ENCODE results near the gene TUT4.

DNA sequence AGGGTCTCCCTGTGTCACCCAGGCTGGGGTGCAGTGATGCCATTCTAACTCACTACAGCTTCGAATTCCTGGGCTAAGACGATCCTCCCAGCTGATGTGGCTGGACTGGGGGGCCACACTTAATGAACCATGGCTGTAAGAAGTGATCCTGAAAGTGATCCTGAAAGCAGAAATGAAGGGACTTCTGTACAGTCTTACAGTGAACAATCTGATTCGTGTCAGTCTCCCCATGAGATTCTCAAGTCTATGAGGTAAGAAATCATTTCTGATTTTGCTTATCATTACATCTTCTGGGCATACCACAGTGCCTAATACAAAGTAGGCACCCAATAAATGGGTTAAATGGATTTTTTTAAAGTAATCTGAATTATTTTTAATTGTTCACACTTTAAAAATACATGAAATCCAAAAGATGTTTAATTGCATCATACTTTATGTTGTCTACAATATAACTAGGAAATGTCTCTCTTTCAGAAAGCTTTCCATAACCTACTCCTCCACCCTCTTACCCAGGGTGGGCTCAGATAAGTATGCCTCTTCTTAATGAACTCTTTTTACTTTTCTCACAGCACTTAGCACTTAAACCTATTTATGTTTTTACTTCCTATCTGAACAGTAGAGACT is 21.5 kb downstream of the TUT4 start:
- TF ChIP-seq POLR2A (IDR thresholded peaks at IDR 0.05) (no peak), CTCF (IDR thresholded peaks at IDR 0.05) (no peak)
